GM13977 (cell line): Measurements from ENCODE around the gene RNF11.

Experiments used
- DNase-seq: peaks from one replicate; pipeline ENCODE4 v3.0.0; 2012; ENCODE audit warnings: low spot score
- in situ Hi-C: fragments of 300-500 bp; cut with MboI; formaldehyde crosslinking; loops from one replicate; pipeline ENCODE4 v1.12.0; 2022; ENCODE audit warnings: low sequenced_read_pairs, low pct_unique_long_range_greater_than_20kb, mixed read lengths, inconsistent platforms; ENCODE audit not compliant: unreplicated experiment
- TF ChIP-seq, protein P1 (sequence below): IDR thresholded peaks from 2 replicates; pipeline ENCODE4 v1.5.1; 2012; ENCODE audit warnings: mild to moderate bottlenecking, control low read depth; ENCODE audit not compliant: insufficient read depth; ENCODE audit errors: extremely low read depth, missing control alignments

The RNF11 gene, protein sequence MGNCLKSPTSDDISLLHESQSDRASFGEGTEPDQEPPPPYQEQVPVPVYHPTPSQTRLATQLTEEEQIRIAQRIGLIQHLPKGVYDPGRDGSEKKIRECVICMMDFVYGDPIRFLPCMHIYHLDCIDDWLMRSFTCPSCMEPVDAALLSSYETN

DNA sequence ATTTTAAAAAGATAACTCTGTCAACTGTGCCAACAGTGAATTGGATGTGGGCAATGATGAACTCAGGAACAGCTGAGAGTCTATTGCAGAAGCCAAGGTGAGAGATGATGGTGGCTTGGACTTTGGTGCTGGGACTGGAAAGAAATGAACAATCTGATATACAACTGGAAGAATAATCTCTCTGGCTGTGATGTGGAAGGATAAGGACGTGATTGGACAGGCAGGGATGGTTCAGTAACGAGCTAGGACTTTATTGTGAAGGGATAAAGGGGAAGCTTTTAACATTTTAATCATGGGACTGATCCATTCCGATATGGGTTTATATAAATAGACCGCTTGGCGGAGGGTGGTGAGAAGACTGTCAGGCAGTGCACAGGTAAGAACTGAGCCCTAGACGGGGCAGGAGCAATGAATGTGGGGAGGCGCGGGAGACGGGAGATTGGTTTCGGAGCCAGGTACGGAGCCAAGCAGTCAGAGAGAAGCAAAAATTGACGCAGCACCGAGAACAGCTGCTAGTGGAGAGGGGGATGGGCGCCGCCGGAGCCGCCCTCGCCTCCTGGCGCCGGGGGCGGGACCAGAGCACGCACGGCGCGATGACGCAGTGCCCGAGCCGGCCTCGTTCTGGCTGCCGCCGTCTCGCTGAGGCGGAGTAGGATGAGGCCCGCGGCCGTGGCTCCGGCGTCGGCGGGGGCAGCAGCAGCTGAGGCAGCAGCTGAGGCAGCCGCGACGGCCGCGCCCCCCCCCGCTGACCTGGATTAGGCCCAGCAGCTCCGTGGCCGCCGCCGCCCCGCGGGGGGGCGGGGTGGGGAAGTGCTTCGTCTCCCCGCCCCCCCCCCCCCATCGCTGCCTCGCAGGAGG, at the start of gene RNF11:
TSS of gene RNF11 (plus strand) at position 601 of the 858 bp plus-strand sequence. CDS start 484 bp downstream, outside the sequence.
- in situ Hi-C loops: no loop called here
- DNase-seq: peak; percentile 95
- TF ChIP-seq, protein P1, sequence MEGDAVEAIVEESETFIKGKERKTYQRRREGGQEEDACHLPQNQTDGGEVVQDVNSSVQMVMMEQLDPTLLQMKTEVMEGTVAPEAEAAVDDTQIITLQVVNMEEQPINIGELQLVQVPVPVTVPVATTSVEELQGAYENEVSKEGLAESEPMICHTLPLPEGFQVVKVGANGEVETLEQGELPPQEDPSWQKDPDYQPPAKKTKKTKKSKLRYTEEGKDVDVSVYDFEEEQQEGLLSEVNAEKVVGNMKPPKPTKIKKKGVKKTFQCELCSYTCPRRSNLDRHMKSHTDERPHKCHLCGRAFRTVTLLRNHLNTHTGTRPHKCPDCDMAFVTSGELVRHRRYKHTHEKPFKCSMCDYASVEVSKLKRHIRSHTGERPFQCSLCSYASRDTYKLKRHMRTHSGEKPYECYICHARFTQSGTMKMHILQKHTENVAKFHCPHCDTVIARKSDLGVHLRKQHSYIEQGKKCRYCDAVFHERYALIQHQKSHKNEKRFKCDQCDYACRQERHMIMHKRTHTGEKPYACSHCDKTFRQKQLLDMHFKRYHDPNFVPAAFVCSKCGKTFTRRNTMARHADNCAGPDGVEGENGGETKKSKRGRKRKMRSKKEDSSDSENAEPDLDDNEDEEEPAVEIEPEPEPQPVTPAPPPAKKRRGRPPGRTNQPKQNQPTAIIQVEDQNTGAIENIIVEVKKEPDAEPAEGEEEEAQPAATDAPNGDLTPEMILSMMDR: no peak

DNA sequence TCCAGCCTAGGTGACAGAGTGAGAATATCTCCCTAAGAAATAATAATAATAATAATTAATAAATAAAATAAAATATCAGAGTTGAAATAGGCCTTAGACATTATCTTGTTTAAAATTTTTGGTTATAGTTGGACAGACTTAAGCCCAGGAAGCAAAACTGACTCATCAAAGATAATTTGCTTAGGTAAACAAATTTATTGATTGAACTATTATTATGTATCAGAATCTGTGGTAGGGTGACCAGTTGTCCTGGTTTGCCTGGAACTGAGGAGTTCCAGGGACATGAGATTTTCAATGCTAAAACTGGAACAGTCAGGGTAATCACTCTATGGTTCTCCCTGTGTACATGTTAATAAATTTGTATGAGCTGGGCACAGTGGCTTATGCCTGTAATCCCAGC, 47.8 kb upstream of the RNF11 start:
- TF ChIP-seq, protein P1: no peak
- in situ Hi-C loops: loop anchor here (10.0 to 25.0 kb wide), 3 partner anchors 103 to 413 kb away; no protein-coding TSS in a partner anchor
- DNase-seq: no peak

- TF ChIP-seq, protein P1: peak; percentile 89
- in situ Hi-C loops: loop anchor here (10.0 to 25.0 kb wide), 3 partner anchors 105 to 415 kb away; no protein-coding TSS in a partner anchor
- peak; percentile 72 for DNase-seq
Observed at GRCh38 chr1:51189421-51190073, 46.5 kb upstream of the RNF11 start.

DNA sequence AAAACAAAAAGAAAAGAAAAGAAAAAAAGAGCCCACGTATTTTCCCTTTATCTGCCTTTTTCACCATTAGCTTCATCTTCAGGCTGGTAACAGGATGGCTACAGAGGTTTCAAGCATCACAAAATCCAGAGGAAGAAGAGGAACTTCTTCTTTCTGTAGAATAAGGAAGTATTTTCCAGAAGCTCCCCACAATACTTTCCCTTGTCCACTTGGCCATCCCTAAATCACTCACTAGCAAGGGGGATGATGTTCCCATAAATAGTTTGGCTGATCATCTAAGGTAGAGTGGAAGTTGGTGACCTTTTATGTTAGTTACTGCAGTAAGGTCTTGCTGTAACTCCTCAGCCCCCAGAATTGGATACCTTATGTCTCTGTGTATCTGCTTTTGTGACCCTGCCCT, 45.1 kb upstream of the RNF11 start:
- no peak for DNase-seq
- TF ChIP-seq, protein P1: no peak
- in situ Hi-C loops: loop anchor here (25.0 kb wide), 1 partner anchor 329 kb away; no protein-coding TSS in a partner anchor

DNA sequence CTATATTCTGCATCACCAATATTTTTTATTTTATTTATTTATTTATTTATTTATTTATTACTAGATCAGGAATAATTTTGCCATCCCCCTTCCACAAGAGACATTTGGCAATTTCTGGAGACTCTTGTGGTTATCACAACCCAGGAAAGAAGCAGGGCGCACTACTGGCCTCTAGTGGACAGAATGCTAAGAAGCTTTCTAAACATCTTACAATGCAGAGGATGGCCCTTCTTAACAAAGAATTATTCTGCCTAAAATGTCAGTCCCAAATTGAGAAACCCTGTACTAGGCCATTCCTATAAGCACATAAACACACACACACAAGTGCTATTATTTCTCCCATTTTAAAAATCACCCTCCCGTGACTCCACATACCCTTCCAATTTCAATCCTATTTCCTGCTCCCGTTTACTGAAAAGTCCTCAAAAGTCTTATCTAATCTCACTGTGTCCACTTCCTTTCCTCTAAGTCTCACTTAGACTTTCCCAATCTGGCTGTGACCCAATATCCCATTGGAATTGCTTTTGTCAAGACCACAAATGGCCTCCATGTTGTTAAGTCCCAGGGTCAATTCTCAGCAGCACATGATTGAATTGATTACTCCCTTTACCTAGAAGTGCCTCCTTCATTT, 43.7 kb upstream of the RNF11 start:
- in situ Hi-C loops: loop anchor here (25.0 kb wide), 1 partner anchor 330 kb away; no protein-coding TSS in a partner anchor
- TF ChIP-seq, protein P1: peak; percentile 78
- peak; percentile 50 for DNase-seq

- no peak for DNase-seq
- in situ Hi-C loops: loop anchor here (25.0 kb wide), 1 partner anchor 331 kb away; no protein-coding TSS in a partner anchor
- TF ChIP-seq, protein P1: no peak
Observed at GRCh38 chr1:51193564-51193963, 42.5 kb upstream of the RNF11 start.
